ENCODE data around the gene CLSTN2. TPM values are rescaled to one million over a fixed set of nuclear protein-coding genes. Genes with fewer than 3 reads are reported as not detected.

Gene CLSTN2
- total RNA-seq, 2 experiments from 2014 or later = 0.08 TPM; not detected in 1

DNA sequence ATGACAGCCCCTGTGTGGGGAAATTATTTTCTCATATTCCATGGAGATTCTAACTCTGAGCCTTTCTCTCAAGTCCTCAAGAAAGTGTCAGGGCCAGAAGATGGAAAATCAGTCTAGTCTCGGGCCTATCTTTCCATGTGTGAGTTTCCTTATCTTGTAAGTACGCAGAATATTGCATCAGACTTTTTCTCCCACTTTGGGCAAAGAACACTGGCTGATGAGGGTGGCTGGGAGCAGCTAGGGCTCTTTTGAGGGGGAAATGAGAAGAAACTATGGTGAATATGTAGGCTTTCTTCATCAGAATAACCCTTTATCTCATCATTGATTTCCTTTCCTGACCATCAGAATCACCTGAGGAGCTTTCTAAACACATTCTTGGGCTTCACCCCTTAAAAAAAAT, 264.0 kb downstream of the CLSTN2 start:
- Mint-ChIP-seq H3K9me3 (peaks cover 4% of the 10 kb centered on the region), H3K27me3 (peaks cover 18% of the 10 kb centered on the region), H3K4me3 (no peak overlapping the region), H3K4me1 (no peaks in the 10 kb centered on the region), H3K36me3 (no peaks in the 10 kb centered on the region), H3K27ac (no peak overlapping the region)
- no peak for DNase-seq

- H3K36me3 Mint-ChIP-seq = no peaks in the 10 kb centered on the region
- H3K27me3 Mint-ChIP-seq = peaks cover 18% of the 10 kb centered on the region
- H3K4me1 Mint-ChIP-seq = no peaks in the 10 kb centered on the region
- no peak overlapping the region for H3K4me3 Mint-ChIP-seq
- H3K9me3 Mint-ChIP-seq = peaks cover 3% of the 10 kb centered on the region
- no peak for DNase-seq
- no peak overlapping the region for H3K27ac Mint-ChIP-seq
Observed at GRCh38 chr3:140199743-140200142, 264.8 kb downstream of the CLSTN2 start.

DNA sequence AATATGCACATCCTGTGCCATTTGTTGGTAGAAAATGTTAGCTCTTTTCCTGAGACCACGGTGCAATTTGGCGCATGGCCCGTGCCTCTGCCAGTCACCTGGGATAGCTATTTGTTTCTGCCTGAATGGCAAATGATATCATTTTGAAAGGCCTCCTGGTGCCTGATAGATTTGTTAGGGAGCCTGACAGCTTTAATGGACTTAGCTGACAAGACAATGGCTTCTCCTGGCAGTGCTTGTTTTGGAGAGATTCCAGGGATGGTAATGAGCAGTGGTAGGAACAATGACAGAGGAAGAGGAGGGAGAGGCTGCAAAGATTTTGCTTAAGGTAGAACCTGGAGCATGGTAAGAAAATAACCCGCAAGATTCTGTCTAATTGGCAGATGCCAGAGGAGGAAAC, 268.5 kb downstream of the CLSTN2 start:
- Mint-ChIP-seq H3K4me1 (no peaks in the 10 kb centered on the region), H3K9me3 (no peaks in the 10 kb centered on the region), H3K36me3 (no peaks in the 10 kb centered on the region), H3K4me3 (no peak overlapping the region), H3K27me3 (peaks cover 4% of the 10 kb centered on the region), H3K27ac (no peak overlapping the region)
- DNase-seq = no peak

- Mint-ChIP-seq H3K36me3 (no peaks in the 10 kb centered on the region), H3K27me3 (peaks cover 7% of the 10 kb centered on the region), H3K9me3 (no peaks in the 10 kb centered on the region), H3K4me3 (no peak overlapping the region), H3K27ac (no peak overlapping the region), H3K4me1 (no peaks in the 10 kb centered on the region)
- no peak for DNase-seq
Observed at GRCh38 chr3:140204271-140204984, 269.4 kb downstream of the CLSTN2 start.

DNA sequence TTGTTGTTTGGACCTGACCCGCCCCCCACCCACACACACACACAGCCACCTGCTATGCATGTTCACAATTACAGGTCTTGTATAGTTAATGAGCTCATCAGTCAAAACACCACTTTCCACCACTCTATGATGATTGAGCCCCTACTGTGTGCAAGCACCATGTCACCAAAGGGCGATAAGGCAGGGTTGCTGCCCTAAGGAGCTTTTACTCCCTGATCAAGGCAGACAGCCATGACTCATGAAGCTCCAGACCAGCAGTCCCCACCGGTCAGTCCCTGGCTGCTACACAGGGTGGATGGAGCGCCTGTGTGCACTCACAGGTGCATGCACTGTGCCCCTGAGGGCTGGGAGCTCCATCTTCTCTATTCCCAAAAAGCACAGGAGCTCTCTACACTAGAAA, 270.6 kb downstream of the CLSTN2 start:
- Mint-ChIP-seq H3K27ac (no peak overlapping the region), H3K9me3 (no peaks in the 10 kb centered on the region), H3K4me3 (no peak overlapping the region), H3K27me3 (peaks cover 7% of the 10 kb centered on the region), H3K4me1 (no peaks in the 10 kb centered on the region), H3K36me3 (no peaks in the 10 kb centered on the region)
- no peak for DNase-seq

GRCh38 chr3:140206196-140207040, 271.4 kb downstream of the CLSTN2 start:
- H3K4me3 Mint-ChIP-seq = no peak overlapping the region
- H3K27me3 Mint-ChIP-seq = peaks cover 7% of the 10 kb centered on the region
- no peaks in the 10 kb centered on the region for H3K4me1 Mint-ChIP-seq
- no peak for DNase-seq
- no peaks in the 10 kb centered on the region for H3K36me3 Mint-ChIP-seq
- H3K27ac Mint-ChIP-seq = no peak overlapping the region
- no peaks in the 10 kb centered on the region for H3K9me3 Mint-ChIP-seq

DNA sequence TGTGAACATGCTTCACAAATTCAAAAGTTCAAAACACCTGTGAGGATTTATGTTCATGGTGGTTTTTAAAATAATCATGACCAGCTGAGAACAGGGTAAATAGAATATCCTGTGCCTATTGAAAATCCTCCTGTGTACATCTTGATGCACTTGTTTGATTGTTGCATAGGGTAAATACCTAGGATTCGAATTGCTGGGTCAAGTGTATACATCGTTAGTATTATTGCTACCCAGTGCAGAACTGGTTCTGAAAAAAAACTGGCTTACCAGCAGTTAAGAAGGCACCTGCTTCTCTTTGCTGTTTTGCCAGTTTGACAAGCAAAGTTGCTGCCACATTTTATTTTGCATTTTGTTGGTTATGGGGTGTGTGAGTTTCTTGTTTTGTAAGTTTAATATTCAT, 272.6 kb downstream of the CLSTN2 start:
- Mint-ChIP-seq H3K4me1 (no peaks in the 10 kb centered on the region), H3K4me3 (no peak overlapping the region), H3K27me3 (peaks cover 7% of the 10 kb centered on the region), H3K27ac (no peak overlapping the region), H3K36me3 (no peaks in the 10 kb centered on the region), H3K9me3 (no peaks in the 10 kb centered on the region)
- DNase-seq = no peak

DNA sequence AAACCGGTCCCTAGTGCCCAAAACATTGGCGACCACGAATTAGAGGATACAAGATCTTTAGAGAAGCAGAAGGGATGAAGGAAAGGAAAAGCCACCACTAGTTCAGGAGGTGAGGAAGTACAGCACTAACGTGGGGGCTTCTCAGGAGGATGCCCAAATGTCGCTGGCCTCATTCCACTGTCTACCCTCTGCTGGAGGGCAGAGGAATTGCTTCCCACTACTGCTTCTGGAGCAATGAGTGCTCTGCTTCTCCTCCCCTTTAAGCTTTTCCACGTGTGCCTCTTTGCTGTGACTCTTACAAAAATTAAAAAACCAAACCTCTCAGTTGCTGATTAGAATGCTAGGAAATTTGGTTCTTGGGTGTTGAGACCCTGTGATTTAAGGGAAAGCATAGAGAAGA, 281.3 kb downstream of the CLSTN2 start:
- DNase-seq = no peak
- Mint-ChIP-seq H3K27me3 (peaks cover 7% of the 10 kb centered on the region), H3K36me3 (no peaks in the 10 kb centered on the region)

DNA sequence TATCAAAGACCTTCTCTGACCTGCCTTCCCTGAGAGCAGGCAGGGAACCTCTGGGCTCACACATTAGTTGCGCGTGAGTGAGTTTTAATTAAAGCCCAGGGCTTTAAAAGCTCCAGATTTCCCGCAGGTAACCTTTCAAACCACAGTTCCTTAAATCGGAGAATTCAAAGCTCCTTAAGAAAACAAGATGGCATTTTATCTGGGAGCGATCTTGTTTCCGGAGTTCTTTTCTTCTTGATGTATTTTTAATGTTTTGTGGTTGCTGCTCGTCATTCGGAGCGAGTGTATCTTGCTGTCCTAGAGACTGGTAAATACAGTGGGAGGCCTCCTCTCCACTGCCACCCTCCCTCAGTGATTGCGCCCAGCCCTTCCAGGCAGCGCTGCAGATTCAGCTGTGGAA, 284.3 kb downstream of the CLSTN2 start:
- Mint-ChIP-seq H3K27ac (no peak overlapping the region), H3K9me3 (no peaks in the 10 kb centered on the region), H3K4me3 (no peak overlapping the region), H3K4me1 (no peaks in the 10 kb centered on the region), H3K36me3 (no peaks in the 10 kb centered on the region), H3K27me3 (peaks cover 11% of the 10 kb centered on the region)
- no peak for DNase-seq

More for the DNA sequence above, 281.3 kb downstream of the CLSTN2 start:
- Mint-ChIP-seq H3K4me3 (no peak overlapping the region), H3K9me3 (no peaks in the 10 kb centered on the region), H3K27ac (no peak overlapping the region), H3K4me1 (no peaks in the 10 kb centered on the region)

- Mint-ChIP-seq H3K9me3 (no peaks in the 10 kb centered on the region), H3K4me3 (no peak overlapping the region), H3K4me1 (no peaks in the 10 kb centered on the region), H3K27ac (no peak overlapping the region), H3K27me3 (peaks cover 11% of the 10 kb centered on the region), H3K36me3 (no peaks in the 10 kb centered on the region)
- no peak for DNase-seq
Observed at GRCh38 chr3:140219923-140220452, 285.0 kb downstream of the CLSTN2 start.

DNA sequence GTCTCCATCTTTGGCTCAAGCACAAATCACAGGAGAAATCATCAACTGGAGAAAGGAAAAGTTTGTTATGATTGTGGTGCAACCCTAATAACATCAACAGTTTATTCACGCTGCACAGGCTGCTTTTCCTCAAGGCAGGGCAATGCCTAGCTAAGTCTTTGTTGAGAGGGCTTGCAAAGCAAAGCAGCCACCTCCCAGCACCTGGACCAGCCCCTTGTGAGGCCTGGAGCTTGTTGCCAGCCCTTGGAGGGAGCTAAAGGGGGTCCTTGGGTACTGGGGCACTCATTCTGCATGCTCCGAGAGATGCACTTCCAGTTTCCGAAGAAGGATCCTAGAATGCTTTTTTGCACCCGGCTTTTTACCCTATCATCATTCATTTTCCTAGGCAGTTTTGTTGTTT, 288.2 kb downstream of the CLSTN2 start:
- peaks cover 1% of the 10 kb centered on the region for H3K9me3 Mint-ChIP-seq
- no peaks in the 10 kb centered on the region for H3K36me3 Mint-ChIP-seq
- no peaks in the 10 kb centered on the region for H3K4me1 Mint-ChIP-seq
- H3K27me3 Mint-ChIP-seq = peaks cover 11% of the 10 kb centered on the region
- no peak overlapping the region for H3K27ac Mint-ChIP-seq
- no peak for DNase-seq
- no peak overlapping the region for H3K4me3 Mint-ChIP-seq

- no peak overlapping the region for H3K4me3 Mint-ChIP-seq
Observed at GRCh38 chr3:140223631-140224030, 288.6 kb downstream of the CLSTN2 start.

GRCh38 chr3:140224307-140224706, 289.3 kb downstream of the CLSTN2 start:
- no peak for DNase-seq
- no peaks in the 10 kb centered on the region for H3K36me3 Mint-ChIP-seq
- H3K27me3 Mint-ChIP-seq = peaks cover 11% of the 10 kb centered on the region
- no peak overlapping the region for H3K27ac Mint-ChIP-seq
- H3K4me3 Mint-ChIP-seq = no peak overlapping the region
- no peaks in the 10 kb centered on the region for H3K4me1 Mint-ChIP-seq
- peaks cover 8% of the 10 kb centered on the region for H3K9me3 Mint-ChIP-seq

More at GRCh38 chr3:140223631-140224030, 288.6 kb downstream of the CLSTN2 start:
- Mint-ChIP-seq H3K36me3 (no peaks in the 10 kb centered on the region), H3K4me1 (no peaks in the 10 kb centered on the region), H3K27me3 (peaks cover 11% of the 10 kb centered on the region), H3K9me3 (peaks cover 5% of the 10 kb centered on the region), H3K27ac (no peak overlapping the region)
- DNase-seq = no peak

DNA sequence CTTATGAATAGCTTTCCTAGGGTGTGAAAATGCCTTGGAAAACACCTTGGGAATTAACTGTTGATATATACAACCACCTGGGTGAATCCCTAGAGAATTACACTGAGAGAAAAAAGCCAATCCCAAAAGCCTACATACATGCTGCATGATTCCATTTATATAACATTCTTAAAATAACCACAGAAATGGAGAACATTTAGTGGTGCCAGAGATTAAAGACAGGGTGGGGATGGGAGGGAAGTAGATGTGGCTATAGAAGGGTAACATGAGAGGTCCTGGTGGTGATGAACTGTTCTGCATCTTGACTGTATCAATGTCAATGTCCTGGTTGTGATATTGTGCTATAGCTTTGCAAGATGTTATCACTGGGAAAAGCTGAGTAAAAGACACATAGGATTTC, 291.0 kb downstream of the CLSTN2 start:
- DNase-seq = no peak
- Mint-ChIP-seq H3K4me3 (no peak overlapping the region), H3K36me3 (no peaks in the 10 kb centered on the region), H3K27me3 (peaks cover 4% of the 10 kb centered on the region), H3K27ac (no peak overlapping the region), H3K4me1 (no peaks in the 10 kb centered on the region), H3K9me3 (peaks cover 8% of the 10 kb centered on the region)

- H3K27me3 Mint-ChIP-seq = peaks cover 9% of the 10 kb centered on the region
- H3K9me3 Mint-ChIP-seq = peaks cover 2% of the 10 kb centered on the region
- no peak for DNase-seq
- H3K4me3 Mint-ChIP-seq = no peak overlapping the region
- H3K27ac Mint-ChIP-seq = no peak overlapping the region
- H3K36me3 Mint-ChIP-seq = no peaks in the 10 kb centered on the region
- no peaks in the 10 kb centered on the region for H3K4me1 Mint-ChIP-seq
Observed at GRCh38 chr3:140233702-140234101, 298.7 kb downstream of the CLSTN2 start.

All from activated naive CD8-positive, alpha-beta T cell treated with anti-CD3 and anti-CD28 coated beads for 36 hours (primary cell).